ENCODE measurements around the gene ALKBH8.
"Not testable (repeated sequence)": the region's sequence is repeated elsewhere in the genome, so short reads cannot be mapped to it uniquely, and the experiment has no call there.

ALKBH8 gene

DNA sequence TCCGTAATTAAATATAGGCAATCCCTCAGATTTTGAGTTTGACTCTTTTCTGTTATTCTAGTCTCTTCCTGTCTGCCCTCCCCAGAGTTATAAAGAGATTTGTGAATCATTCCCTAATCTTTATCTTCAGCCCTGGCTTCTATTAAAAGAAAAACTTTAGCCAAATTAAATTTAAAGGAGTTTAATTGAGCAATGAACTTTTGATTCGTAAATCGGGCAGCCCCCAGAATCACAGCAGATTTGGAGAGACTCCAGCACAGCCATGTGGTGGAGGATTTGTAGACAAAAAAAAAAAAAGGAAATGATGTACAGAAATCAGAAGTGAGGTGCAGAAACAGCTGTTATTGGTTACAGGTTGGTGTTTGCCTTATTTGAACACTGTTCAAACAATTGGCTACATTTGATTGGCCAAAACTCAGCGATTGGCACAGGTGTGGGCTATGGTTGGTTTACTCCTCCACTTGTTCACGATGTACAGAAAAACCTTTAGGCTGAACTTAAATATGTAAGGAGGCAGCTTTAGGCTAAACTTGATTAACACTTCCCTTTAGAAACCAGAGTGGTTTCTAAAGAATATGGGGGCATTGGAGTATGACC is 2.3 kb upstream of the ALKBH8 start:
- no peak overlapping the region for H3K4me3 ChIP-seq (ENCODE audit: low read depth, low read length)
- no peaks in the 10 kb centered on the region for H3K9me3 ChIP-seq (ENCODE audit: severe bottlenecking)
- no peak for TF ChIP-seq CTCF (IDR thresholded peaks at IDR 0.05; ENCODE audit: low read depth, low read length)
- H3K27ac ChIP-seq: no peak overlapping the region
- H3K27me3 ChIP-seq (ENCODE audit: insufficient read depth, low read depth, severe bottlenecking): no peaks in the 10 kb centered on the region
- DNase-seq: no peak
- no peaks in the 10 kb centered on the region for H3K36me3 ChIP-seq

DNA sequence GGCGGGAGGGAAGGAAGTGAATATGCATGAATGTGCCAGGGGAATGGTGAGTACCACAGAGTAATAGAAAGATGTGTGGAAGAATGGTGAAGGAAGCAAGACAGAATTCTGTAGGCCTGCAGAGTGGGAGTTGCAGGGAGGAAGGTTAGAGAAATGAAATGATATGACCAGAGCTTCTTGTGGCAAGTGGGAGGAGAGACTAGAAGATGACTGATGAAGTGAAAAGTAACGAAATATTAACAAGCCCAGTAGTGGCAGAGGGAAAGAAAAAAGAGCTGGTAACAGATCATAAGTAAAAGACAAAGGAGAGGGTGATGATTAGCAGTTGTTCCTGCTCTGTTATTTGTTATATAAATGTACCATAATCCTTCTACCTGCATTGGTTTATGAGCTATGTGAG is 1.0 kb upstream of the ALKBH8 start:
- TF ChIP-seq CTCF (IDR thresholded peaks at IDR 0.05; ENCODE audit: low read depth, low read length): no peak
- no peaks in the 10 kb centered on the region for H3K9me3 ChIP-seq (ENCODE audit: severe bottlenecking)
- H3K4me3 ChIP-seq (ENCODE audit: low read depth, low read length): no peak overlapping the region
- no peaks in the 10 kb centered on the region for H3K36me3 ChIP-seq
- no peak overlapping the region for H3K27ac ChIP-seq
- no peak for DNase-seq
- no peaks in the 10 kb centered on the region for H3K27me3 ChIP-seq (ENCODE audit: insufficient read depth, low read depth, severe bottlenecking)

- not testable (repeated sequence) for H3K27me3 ChIP-seq (ENCODE audit: insufficient read depth, low read depth, severe bottlenecking); DNase-seq; H3K36me3 ChIP-seq; H3K9me3 ChIP-seq (ENCODE audit: severe bottlenecking)
- Histone ChIP-seq H3K27ac (peak overlapping the region; percentile 66), H3K4me3 (ENCODE audit: low read depth, low read length) (peak overlapping the region; percentile 82)
Observed at GRCh38 chr11:107565955-107566501, 493 bp upstream of the ALKBH8 start.

- H3K27ac ChIP-seq: peak overlapping the region; percentile 66; the same call in 1 of the 2 replicates
- DNase-seq: no peak
Observed at GRCh38 chr11:107564877-107565218, 687 bp downstream of the ALKBH8 start.

DNA sequence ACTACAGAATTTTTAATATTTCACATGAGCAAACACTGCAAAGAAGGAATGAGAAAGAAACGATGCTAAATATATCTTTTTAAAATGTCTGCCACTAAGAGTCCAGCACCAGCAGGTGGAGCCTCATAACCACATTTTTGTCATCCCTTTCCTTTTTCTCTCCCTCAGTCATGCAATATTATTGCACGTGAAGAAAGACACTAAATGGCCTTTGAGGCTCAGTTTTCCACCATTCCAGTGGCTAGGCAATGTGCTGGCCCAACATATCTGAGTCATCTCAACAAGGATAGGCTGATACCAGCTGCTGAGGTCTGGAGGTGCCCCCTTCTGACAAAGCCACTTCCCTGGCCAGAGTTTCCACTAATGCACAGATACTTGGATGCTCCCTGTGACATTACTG is 1.8 kb downstream of the ALKBH8 start:
- no peak overlapping the region for H3K27ac ChIP-seq
- DNase-seq: peak; percentile 30
- no peaks in the 10 kb centered on the region for H3K36me3 ChIP-seq
- no peaks in the 10 kb centered on the region for H3K9me3 ChIP-seq (ENCODE audit: severe bottlenecking)
- H3K27me3 ChIP-seq (ENCODE audit: insufficient read depth, low read depth, severe bottlenecking): no peaks in the 10 kb centered on the region
- H3K4me3 ChIP-seq (ENCODE audit: low read depth, low read length): no peak overlapping the region
- TF ChIP-seq CTCF (IDR thresholded peaks at IDR 0.05; ENCODE audit: low read depth, low read length): peak; percentile 58

More at GRCh38 chr11:107564877-107565218, 687 bp downstream of the ALKBH8 start:
- TF ChIP-seq CTCF (IDR thresholded peaks at IDR 0.05; ENCODE audit: low read depth, low read length): no peak
- no peaks in the 10 kb centered on the region for H3K9me3 ChIP-seq (ENCODE audit: severe bottlenecking)
- peak overlapping the region; percentile 82 for H3K4me3 ChIP-seq (ENCODE audit: low read depth, low read length)
- no peaks in the 10 kb centered on the region for H3K36me3 ChIP-seq
- H3K27me3 ChIP-seq (ENCODE audit: insufficient read depth, low read depth, severe bottlenecking): no peaks in the 10 kb centered on the region

GRCh38 chr11:107562647-107563208 is 2.8 kb downstream of the ALKBH8 start:
- no peak for DNase-seq
- no peak overlapping the region for H3K27ac ChIP-seq
- H3K27me3 ChIP-seq (ENCODE audit: insufficient read depth, low read depth, severe bottlenecking): no peaks in the 10 kb centered on the region
- TF ChIP-seq CTCF (IDR thresholded peaks at IDR 0.05; ENCODE audit: low read depth, low read length): no peak
- no peaks in the 10 kb centered on the region for H3K9me3 ChIP-seq (ENCODE audit: severe bottlenecking)
- no peak overlapping the region for H3K4me3 ChIP-seq (ENCODE audit: low read depth, low read length)
- H3K36me3 ChIP-seq: no peaks in the 10 kb centered on the region
